ENCODE measurements around the gene ATP6V1G1. TPM values are rescaled to one million over a fixed set of nuclear protein-coding genes. Genes with fewer than 3 reads are reported as not detected.
A peak's percentile ranks its signal among the peaks of the same experiment; 100 is the strongest.
"Not testable (repeated sequence)": the region's sequence is repeated elsewhere in the genome, so short reads cannot be mapped to it uniquely, and the experiment has no call there.

The ATP6V1G1 gene
- total RNA-seq, 1 donor from 2014 or later = 107 TPM

- H3K9me3 Mint-ChIP-seq = no peaks in the 10 kb centered on the region
- H3K27me3 Mint-ChIP-seq (ENCODE audit: low read depth) = no peaks in the 10 kb centered on the region
- H3K4me3 Mint-ChIP-seq = no peak overlapping the region
- H3K36me3 Mint-ChIP-seq = peaks cover 30% of the 10 kb centered on the region
- peaks cover 39% of the 10 kb centered on the region for H3K4me1 Mint-ChIP-seq
- no peak for DNase-seq (ENCODE audit: low spot score in 2 of 2, unreplicated experiment in 2 of 2)
- peak overlapping the region; percentile 63 for H3K27ac Mint-ChIP-seq
- TF ChIP-seq, protein P1, sequence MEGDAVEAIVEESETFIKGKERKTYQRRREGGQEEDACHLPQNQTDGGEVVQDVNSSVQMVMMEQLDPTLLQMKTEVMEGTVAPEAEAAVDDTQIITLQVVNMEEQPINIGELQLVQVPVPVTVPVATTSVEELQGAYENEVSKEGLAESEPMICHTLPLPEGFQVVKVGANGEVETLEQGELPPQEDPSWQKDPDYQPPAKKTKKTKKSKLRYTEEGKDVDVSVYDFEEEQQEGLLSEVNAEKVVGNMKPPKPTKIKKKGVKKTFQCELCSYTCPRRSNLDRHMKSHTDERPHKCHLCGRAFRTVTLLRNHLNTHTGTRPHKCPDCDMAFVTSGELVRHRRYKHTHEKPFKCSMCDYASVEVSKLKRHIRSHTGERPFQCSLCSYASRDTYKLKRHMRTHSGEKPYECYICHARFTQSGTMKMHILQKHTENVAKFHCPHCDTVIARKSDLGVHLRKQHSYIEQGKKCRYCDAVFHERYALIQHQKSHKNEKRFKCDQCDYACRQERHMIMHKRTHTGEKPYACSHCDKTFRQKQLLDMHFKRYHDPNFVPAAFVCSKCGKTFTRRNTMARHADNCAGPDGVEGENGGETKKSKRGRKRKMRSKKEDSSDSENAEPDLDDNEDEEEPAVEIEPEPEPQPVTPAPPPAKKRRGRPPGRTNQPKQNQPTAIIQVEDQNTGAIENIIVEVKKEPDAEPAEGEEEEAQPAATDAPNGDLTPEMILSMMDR (IDR thresholded peaks at IDR 0.05; ENCODE audit: unreplicated experiment) = no peak
These were observed 4.3 kb downstream of the ATP6V1G1 start for GRCh38 chr9:114591849-114592248.

GRCh38 chr9:114592356-114592755, 4.8 kb downstream of the ATP6V1G1 start:
- peak overlapping the region; percentile 63 for H3K27ac Mint-ChIP-seq
- H3K4me3 Mint-ChIP-seq = no peak overlapping the region

GRCh38 chr9:114594136-114594535, 6.6 kb downstream of the ATP6V1G1 start:
- DNase-seq (ENCODE audit: low spot score in 2 of 2, unreplicated experiment in 2 of 2) = no peak
- peaks cover 24% of the 10 kb centered on the region for H3K4me1 Mint-ChIP-seq
- H3K27ac Mint-ChIP-seq = no peak overlapping the region
- H3K27me3 Mint-ChIP-seq (ENCODE audit: low read depth) = no peaks in the 10 kb centered on the region
- TF ChIP-seq, protein P1 (IDR thresholded peaks at IDR 0.05; ENCODE audit: unreplicated experiment) = no peak
- H3K4me3 Mint-ChIP-seq = no peak overlapping the region
- H3K36me3 Mint-ChIP-seq = peaks cover 42% of the 10 kb centered on the region
- no peaks in the 10 kb centered on the region for H3K9me3 Mint-ChIP-seq

More at GRCh38 chr9:114592356-114592755, 4.8 kb downstream of the ATP6V1G1 start:
- peaks cover 34% of the 10 kb centered on the region for H3K4me1 Mint-ChIP-seq
- peaks cover 32% of the 10 kb centered on the region for H3K36me3 Mint-ChIP-seq
- H3K9me3 Mint-ChIP-seq = no peaks in the 10 kb centered on the region
- no peaks in the 10 kb centered on the region for H3K27me3 Mint-ChIP-seq (ENCODE audit: low read depth)
- DNase-seq (ENCODE audit: low spot score in 2 of 2, unreplicated experiment in 2 of 2) = no peak
- TF ChIP-seq, protein P1 (IDR thresholded peaks at IDR 0.05; ENCODE audit: unreplicated experiment) = no peak

DNA sequence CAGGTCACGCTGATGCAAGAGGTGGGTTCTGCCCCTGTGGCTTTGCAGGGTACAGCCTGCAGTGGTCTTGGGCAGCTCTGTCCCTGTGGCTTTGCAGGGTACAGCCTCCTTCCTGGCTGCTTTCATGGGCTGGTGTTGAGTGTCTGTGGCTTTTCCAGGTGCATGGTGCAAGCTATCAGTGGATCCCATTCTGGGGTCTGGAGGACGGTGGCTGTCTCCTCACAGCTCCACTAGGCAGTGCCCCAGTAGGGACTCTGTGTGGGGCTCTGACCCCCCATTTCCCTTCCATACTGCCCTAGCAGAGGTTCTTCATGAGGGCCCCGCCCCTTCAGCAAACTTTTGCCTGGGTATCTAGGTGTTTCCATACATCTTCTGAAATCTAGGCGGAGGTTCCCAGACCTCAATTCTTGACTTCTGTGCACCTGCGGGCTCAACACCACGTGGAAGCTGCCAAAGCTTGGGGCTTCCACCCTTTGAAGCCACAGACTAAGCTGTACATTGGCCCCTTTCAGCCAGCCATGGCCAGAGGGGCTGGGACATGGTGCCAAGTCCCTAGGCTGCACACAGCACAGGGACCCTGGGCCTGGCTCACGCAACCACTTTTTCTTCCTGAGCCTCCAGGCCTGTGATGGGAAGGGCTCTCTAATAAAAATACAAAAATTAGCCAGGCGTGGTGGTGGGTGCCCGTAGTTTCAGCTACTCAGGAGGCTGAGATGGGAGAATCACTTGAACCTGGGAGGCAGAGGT, 13.1 kb downstream of the ATP6V1G1 start:
- not testable (repeated sequence) for H3K4me1 Mint-ChIP-seq; H3K27ac Mint-ChIP-seq; H3K9me3 Mint-ChIP-seq; H3K4me3 Mint-ChIP-seq; DNase-seq (ENCODE audit: low spot score in 2 of 2, unreplicated experiment in 2 of 2); H3K27me3 Mint-ChIP-seq (ENCODE audit: low read depth)
- H3K36me3 Mint-ChIP-seq = peaks cover 47% of the 10 kb centered on the region

DNA sequence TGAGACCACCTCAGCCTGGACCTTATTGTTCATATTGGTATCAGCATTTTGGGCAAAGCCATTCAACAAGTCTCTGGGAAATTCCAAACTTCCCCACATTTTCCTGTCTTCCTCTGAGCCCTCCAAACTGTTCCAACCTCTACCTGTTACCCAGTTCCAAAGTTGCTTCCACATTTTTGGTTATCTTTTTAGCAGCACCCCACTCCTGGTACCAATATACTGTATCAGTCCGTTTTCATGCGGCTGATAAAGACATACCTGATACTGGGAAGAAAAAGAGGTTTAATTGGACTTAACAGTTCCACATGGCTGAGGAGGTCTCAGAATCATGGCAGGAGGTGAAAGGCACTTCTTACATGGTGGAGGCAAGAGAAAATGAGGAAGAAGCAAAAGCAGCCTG, 14.2 kb downstream of the ATP6V1G1 start:
- not testable (repeated sequence) for H3K27ac Mint-ChIP-seq; DNase-seq (ENCODE audit: low spot score in 2 of 2, unreplicated experiment in 2 of 2); H3K27me3 Mint-ChIP-seq (ENCODE audit: low read depth); H3K4me3 Mint-ChIP-seq; H3K9me3 Mint-ChIP-seq
- Mint-ChIP-seq H3K4me1 (peaks cover 13% of the 10 kb centered on the region), H3K36me3 (peaks cover 40% of the 10 kb centered on the region)

- peaks cover 36% of the 10 kb centered on the region for H3K36me3 Mint-ChIP-seq
- TF ChIP-seq, protein P1 (IDR thresholded peaks at IDR 0.05; ENCODE audit: unreplicated experiment) = no peak
- no peak overlapping the region for H3K27ac Mint-ChIP-seq
- peaks cover 16% of the 10 kb centered on the region for H3K4me1 Mint-ChIP-seq
- H3K27me3 Mint-ChIP-seq (ENCODE audit: low read depth) = no peaks in the 10 kb centered on the region
- no peak overlapping the region for H3K4me3 Mint-ChIP-seq
- no peak for DNase-seq (ENCODE audit: low spot score in 2 of 2, unreplicated experiment in 2 of 2)
- peaks cover 8% of the 10 kb centered on the region for H3K9me3 Mint-ChIP-seq
These were observed 15.1 kb downstream of the ATP6V1G1 start for GRCh38 chr9:114602620-114603019.

All from mesothelial cell of epicardium (in vitro differentiated cells).